Measurements from ENCODE around the gene SPIRE2. TPM values are rescaled to one million over a fixed set of nuclear protein-coding genes. Genes with fewer than 3 reads are reported as not detected.

SPIRE2 gene
- total and polyA plus RNA-seq, 9 of the 15 experiments (the other 6 are each of a cell fraction or from before 2014, with no cell fraction given), result 0.70 to 7.5 (median 4.6) TPM

DNA sequence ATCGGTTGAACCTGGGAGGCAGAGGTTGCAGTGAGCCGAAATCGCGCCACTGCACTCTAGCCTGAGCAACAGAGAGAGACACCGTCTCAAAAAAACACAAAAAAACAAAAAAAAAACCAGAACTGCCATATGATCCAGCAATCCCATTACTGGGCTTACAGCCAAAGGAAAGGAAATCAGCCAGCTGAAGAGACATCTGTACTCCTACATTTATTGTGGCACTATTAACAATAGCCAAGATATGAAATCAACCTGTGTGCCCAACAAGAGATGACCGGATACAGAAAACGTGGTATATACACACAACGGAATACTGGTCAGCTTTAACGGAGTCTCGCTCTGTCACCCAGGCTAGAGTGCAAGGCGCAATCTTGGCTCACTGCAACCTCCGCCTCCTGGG lies 26.5 kb upstream of the SPIRE2 start:
- TF ChIP-seq TEAD1 (CRISPR knock-in tag; IDR thresholded peaks at IDR 0.05) (no peak), SP2 (IDR thresholded peaks at IDR 0.05; ENCODE audit: extremely low read depth, low read depth, low read length, poor library complexity, severe bottlenecking) (no peak), YY1 (IDR thresholded peaks at IDR 0.05; ENCODE audit: borderline replicate concordance in 1 of 3, control insufficient read depth in 1 of 3, extremely low read depth in 1 of 3, insufficient read depth in 3 of 3, insufficient read length in 1 of 3, insufficient replicate concordance in 2 of 3, low read depth in 1 of 3, low read length in 2 of 3) (no peak), SAFB2 (IDR thresholded peaks at IDR 0.05; ENCODE audit: borderline replicate concordance, low read depth, low read length, severe bottlenecking) (no peak), JUN (IDR thresholded peaks at IDR 0.05; ENCODE audit: borderline replicate concordance, low read depth, low read length) (no peak), JUN (CRISPR knock-in tag; IDR thresholded peaks at IDR 0.05; ENCODE audit: borderline replicate concordance) (no peak), TFAM (CRISPR knock-in tag; conservative IDR thresholded peaks at IDR 0.05) (no peak), ZFX (CRISPR knock-in tag; IDR thresholded peaks at IDR 0.05) (no peak), SRSF1 (IDR thresholded peaks at IDR 0.05; ENCODE audit: low read depth, low read length) (no peak), C11orf30 (IDR thresholded peaks at IDR 0.05; ENCODE audit: low read depth) (no peak), CHCHD3 (CRISPR knock-in tag; IDR thresholded peaks at IDR 0.05) (no peak)
- TF ChIP-seq, protein P1, sequence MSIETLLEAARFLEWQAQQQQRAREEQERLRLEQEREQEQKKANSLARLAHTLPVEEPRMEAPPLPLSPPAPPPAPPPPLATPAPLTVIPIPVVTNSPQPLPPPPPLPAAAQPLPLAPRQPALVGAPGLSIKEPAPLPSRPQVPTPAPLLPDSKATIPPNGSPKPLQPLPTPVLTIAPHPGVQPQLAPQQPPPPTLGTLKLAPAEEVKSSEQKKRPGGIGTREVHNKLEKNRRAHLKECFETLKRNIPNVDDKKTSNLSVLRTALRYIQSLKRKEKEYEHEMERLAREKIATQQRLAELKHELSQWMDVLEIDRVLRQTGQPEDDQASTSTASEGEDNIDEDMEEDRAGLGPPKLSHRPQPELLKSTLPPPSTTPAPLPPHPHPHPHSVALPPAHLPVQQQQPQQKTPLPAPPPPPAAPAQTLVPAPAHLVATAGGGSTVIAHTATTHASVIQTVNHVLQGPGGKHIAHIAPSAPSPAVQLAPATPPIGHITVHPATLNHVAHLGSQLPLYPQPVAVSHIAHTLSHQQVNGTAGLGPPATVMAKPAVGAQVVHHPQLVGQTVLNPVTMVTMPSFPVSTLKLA (conservative IDR thresholded peaks at IDR 0.05), result no peak

More for the DNA sequence above, 26.5 kb upstream of the SPIRE2 start:
- Histone ChIP-seq H3K79me2 (ENCODE audit: control insufficient read depth, insufficient read depth, low read length) (peaks cover 3% of the 10 kb centered on the region; the same call in 1 of the 3 replicates), H3K4me2 (ENCODE audit: insufficient read depth, low read length) (no peak overlapping the region), H3K27ac (ENCODE audit: extremely low read depth, low read depth, low read length) (no peak overlapping the region), H4K20me1 (replicated peaks; ENCODE audit: control insufficient read depth, insufficient read depth, low read length) (no peaks in the 10 kb centered on the region; the same call in 1 of the 2 replicates), H3K36me3 (ENCODE audit: control insufficient read depth, insufficient read depth, low read length) (peaks cover 90% of the 10 kb centered on the region; the same call in 2 of the 3 replicates), H2AFZ (ENCODE audit: low read depth, low read length) (no peak overlapping the region), H3K4me1 (replicated peaks in 1 of 2; ENCODE audit: control insufficient read depth in 2 of 2, insufficient read depth in 2 of 2, low read length in 2 of 2) (peaks cover 0 to 2% of the 10 kb centered on the region in 2 experiments; a peak in 3 of 5 replicates), H3K27me3 (ENCODE audit: control insufficient read depth in 2 of 2, insufficient read depth in 2 of 2, low read length in 2 of 2) (no peaks in the 10 kb centered on the region), H3K9me3 (replicated peaks; ENCODE audit: control insufficient read depth, insufficient read depth, low read depth, low read length) (no peaks in the 10 kb centered on the region), H3K9me1 (ENCODE audit: control insufficient read depth, insufficient read depth, low read length) (no peaks in the 10 kb centered on the region), H3K4me3 (no peak overlapping the region), H3K9ac (ENCODE audit: insufficient read depth in 1 of 2, low read depth in 2 of 2, low read length in 2 of 2) (no peak overlapping the region)
- POLR2A ChIA-PET, result interaction anchor here (0.9 kb wide), 1 partner anchor 9 kb away, joined by 3 read pairs; no protein-coding TSS in a partner anchor
- FAIRE-seq (no peak), DNase-seq (ENCODE audit: extremely low read depth in 1 of 4, low spot score in 3 of 4) (no peak), ATAC-seq (no peak)
- WGBS (ENCODE audit: insufficient coverage, low coverage, missing lambda C conversion rate), result 95% methylated on average over 9 of the region's 12 CpGs
- intact Hi-C loops (cut with micrococcal nuclease) (no loop called here), in situ Hi-C loops (cut with MboI) (no loop called here)
- no TSS peak for BruUV-seq (replicated peaks)
- CTCF ChIA-PET (ENCODE audit: low intra/inter-chr PET ratio), result no interaction called here

Measured in K562 (cell line).